GM12878 (cell line): Measurements from ENCODE around the gene DHRS7C. TPM values are rescaled to one million over a fixed set of nuclear protein-coding genes. Genes with fewer than 3 reads are reported as not detected.

Source experiments
- ATAC-seq: fragments of 200-7000 bp; cut with Tn5 transposase; 3 replicates; pipeline ENCODE4 v1.9.1; 2020; ENCODE audit warnings: mild to moderate bottlenecking, moderate library complexity
- BruUV-seq: library from RNA; stranded (reverse); fragments of 400-500 nt; replicated peaks from 2 replicates; lab custom pipeline; 2021; lab: Mats Ljungman, UMichigan
- CTCF ChIA-PET: fragments of 300-600 bp; sonication (Branson Sonifier 250); formaldehyde crosslinking; extraction: SDS; loops from one replicate; lab custom pipeline; 2021; ENCODE audit warnings: inconsistent platforms; lab: Yijun Ruan, JAX
- POLR2A ChIA-PET: fragments of 350-600 bp; formaldehyde crosslinking; extraction: SDS; loops from one replicate; lab custom pipeline; 2021; ENCODE audit warnings: inconsistent platforms; lab: Charles Lee
- RAD21 ChIA-PET: fragments of 300-600 bp; sonication (Branson Sonifier 250); formaldehyde crosslinking; loops from one replicate; lab custom pipeline; 2023; ENCODE audit warnings: antibody characterized with exemption; ENCODE audit not compliant: unreplicated experiment; lab: Charles Lee
- SMC1A ChIA-PET: fragments of 300-600 bp; sonication (Branson Sonifier 250); formaldehyde crosslinking; loops from one replicate; lab custom pipeline; 2023; ENCODE audit not compliant: unreplicated experiment, uncharacterized antibody; lab: Charles Lee
- DNase-seq: peaks from one replicate; pipeline ENCODE4 v3.0.0-alpha.2; 2011; ENCODE audit warnings: low read depth, low spot score
- FAIRE-seq: peaks from 3 replicates; lab custom pipeline; 2011; peaks lifted over from hg19 to GRCh38; lab: Jason Lieb, UNC
- H2AFZ ChIP-seq: 2 replicates; pipeline ENCODE4 v1.6.0; 2011; ENCODE audit warnings: low read depth, low read length, control low read depth; ENCODE audit not compliant: control insufficient read depth
- H3K27ac ChIP-seq: 2 replicates; pipeline ENCODE4 v1.5.1; 2011; ENCODE audit warnings: control low read depth; ENCODE audit not compliant: control insufficient read depth, insufficient read depth
- H3K27me3 ChIP-seq, 2 experiments: replicated peaks in 1 of 2; 2 replicates each; pipeline versions ENCODE4 v1.6.0 to v1.6.1; 2011; ENCODE audit warnings: low read length in 1 of 2; ENCODE audit not compliant: control insufficient read depth in 2 of 2, insufficient read depth in 2 of 2
- H3K36me3 ChIP-seq, 2 experiments: 2 replicates each; pipeline ENCODE4 v1.5.1; 2011; ENCODE audit warnings: low read length in 1 of 2; ENCODE audit not compliant: control insufficient read depth in 2 of 2, insufficient read depth in 2 of 2
- H3K4me1 ChIP-seq: 2 replicates; pipeline ENCODE4 v1.6.1; 2011; ENCODE audit warnings: mild to moderate bottlenecking, low read length, moderate library complexity, mixed read lengths; ENCODE audit not compliant: control insufficient read depth, insufficient read depth
- H3K4me2 ChIP-seq: 2 replicates; pipeline ENCODE4 v1.6.0; 2011; ENCODE audit warnings: control low read depth; ENCODE audit not compliant: control insufficient read depth, insufficient read depth
- H3K4me3 ChIP-seq: fragments of 200-600 bp; sonication (generic); 2 replicates; pipeline ENCODE4 v1.5.1; 2016
- H3K79me2 ChIP-seq: 2 replicates; pipeline ENCODE4 v1.6.0; 2011; ENCODE audit warnings: low read length; ENCODE audit not compliant: control insufficient read depth, insufficient read depth
- H3K9ac ChIP-seq: 2 replicates; pipeline ENCODE4 v1.8.0; 2011; ENCODE audit warnings: low read length, control low read depth, mixed read lengths; ENCODE audit not compliant: control insufficient read depth, insufficient read depth
- H3K9me3 ChIP-seq: replicated peaks from 3 replicates; pipeline ENCODE4 v1.5.1; 2011; ENCODE audit warnings: mild to moderate bottlenecking, low read length; ENCODE audit not compliant: control insufficient read depth, insufficient read depth
- H4K20me1 ChIP-seq: 2 replicates; pipeline ENCODE4 v1.6.0; 2011; ENCODE audit not compliant: control insufficient read depth, insufficient read depth
- BHLHE40 ChIP-seq, 2 experiments: fragments of 450-650 bp in 1 of 2; IDR thresholded peaks; 2 replicates each; pipeline ENCODE4 v1.6.1; 2011 to 2017; ENCODE audit warnings: low read depth in 2 of 2, borderline replicate concordance in 1 of 2, improper control_type of control experiment in 1 of 2, low read length in 1 of 2, mild to moderate bottlenecking in 1 of 2
- CBFB ChIP-seq: IDR thresholded peaks from 2 replicates; pipeline ENCODE4 v1.6.1; 2016; ENCODE audit warnings: antibody characterized with exemption, low read depth
- CBX3 ChIP-seq: fragments of 200-600 bp; sonication (generic); IDR thresholded peaks from 2 replicates; pipeline ENCODE4 v1.6.1; 2016; ENCODE audit warnings: low read depth, borderline replicate concordance
- CHD4 ChIP-seq: fragments of 200-600 bp; sonication (generic); IDR thresholded peaks from 2 replicates; pipeline ENCODE4 v1.6.1; 2016; ENCODE audit warnings: mild to moderate bottlenecking
- CREB1 ChIP-seq: IDR thresholded peaks from 2 replicates; pipeline ENCODE4 v1.6.1; 2012; ENCODE audit warnings: low read depth, mild to moderate bottlenecking, inconsistent platforms
- EGR1 ChIP-seq, 2 experiments: IDR thresholded peaks; 1 replicate in 1 of 2; 2 replicates in 1 of 2; pipeline ENCODE4 v1.6.1; 2011 to 2012; ENCODE audit warnings: low read depth in 2 of 2, low read length in 2 of 2, borderline replicate concordance in 1 of 2, mild to moderate bottlenecking in 1 of 2, moderate library complexity in 1 of 2
- EP300 ChIP-seq, 2 experiments: fragments of 150-350 bp in 1 of 2; IDR thresholded peaks; 2 replicates each; pipeline ENCODE4 v1.6.1; 2011 to 2012; ENCODE audit warnings: low read depth in 2 of 2, low read length in 2 of 2, borderline replicate concordance in 1 of 2, improper control_type of control experiment in 1 of 2, inconsistent platforms in 1 of 2; ENCODE audit not compliant: control insufficient read depth in 1 of 2
- EZH2 ChIP-seq: IDR thresholded peaks from 2 replicates; pipeline ENCODE4 v1.6.1; 2012; ENCODE audit warnings: low read depth, mild to moderate bottlenecking, control low read depth, inconsistent platforms, low read length, borderline replicate concordance; ENCODE audit not compliant: control insufficient read depth
- FOS ChIP-seq: IDR thresholded peaks from 3 replicates; pipeline ENCODE4 v1.6.1; 2011; ENCODE audit warnings: borderline replicate concordance; ENCODE audit not compliant: insufficient read length; ENCODE audit errors: extremely low read depth
- MEF2A ChIP-seq: IDR thresholded peaks from 2 replicates; pipeline ENCODE4 v1.6.1; 2011; ENCODE audit warnings: low read depth, mild to moderate bottlenecking, low read length, moderate library complexity; ENCODE audit not compliant: insufficient read depth
- MTA2 ChIP-seq: fragments of 450-650 bp; IDR thresholded peaks from 2 replicates; pipeline ENCODE4 v1.6.1; 2016; ENCODE audit warnings: low read depth, mild to moderate bottlenecking, moderate library complexity
- MYC ChIP-seq: IDR thresholded peaks from 2 replicates; pipeline ENCODE4 v1.6.1; 2011; ENCODE audit warnings: mild to moderate bottlenecking, low read length, moderate library complexity, inconsistent platforms; ENCODE audit not compliant: insufficient read depth, insufficient replicate concordance, insufficient read length, severe bottlenecking
- NFXL1 ChIP-seq: fragments of 450-650 bp; IDR thresholded peaks from 2 replicates; pipeline ENCODE4 v1.6.1; 2017; ENCODE audit warnings: antibody characterized with exemption, mild to moderate bottlenecking, borderline replicate concordance
- NR2C1 ChIP-seq: fragments of 450-650 bp; IDR thresholded peaks from 2 replicates; pipeline ENCODE4 v1.6.1; 2017; ENCODE audit warnings: antibody characterized with exemption, mild to moderate bottlenecking, moderate library complexity
- NR2C2 ChIP-seq: IDR thresholded peaks from 2 replicates; pipeline ENCODE4 v1.6.1; 2011; ENCODE audit warnings: borderline replicate concordance, low read depth; ENCODE audit not compliant: control insufficient read depth, insufficient read length
- PKNOX1 ChIP-seq: fragments of 450-650 bp; IDR thresholded peaks from 2 replicates; pipeline ENCODE4 v1.6.1; 2016; ENCODE audit warnings: mild to moderate bottlenecking
- POLR2A ChIP-seq: IDR thresholded peaks from 2 replicates; pipeline ENCODE4 v1.6.1; 2011; ENCODE audit warnings: low read depth, mild to moderate bottlenecking, low read length
- RBBP5 ChIP-seq: fragments of 200-600 bp; sonication (generic); conservative IDR thresholded peaks from 2 replicates; pipeline ENCODE4 v1.6.1; 2016
- TCF7 ChIP-seq: IDR thresholded peaks from 2 replicates; pipeline ENCODE4 v1.6.1; 2014; ENCODE audit warnings: antibody characterized with exemption, borderline replicate concordance
- WGBS: methylation state at CpG from one replicate; pipeline ENCODE4 v1.1.6; 2016; ENCODE audit warnings: low lambda C conversion rate; ENCODE audit not compliant: insufficient replicate concordance, insufficient coverage; ENCODE audit errors: missing lambda C conversion rate; 5-methylcytosine and 5-hydroxymethylcytosine counted together
- in situ Hi-C: fragments of 300-500 bp; cut with MboI; formaldehyde crosslinking; loops from 9 replicates; pipeline ENCODE4 v1.14.3; 2018; ENCODE audit warnings: mixed read lengths
- intact Hi-C: fragments of 100-400 bp; cut with micrococcal nuclease; formaldehyde crosslinking; loops from one replicate; pipeline ENCODE4 v1.14.2; 2022; ENCODE audit not compliant: unreplicated experiment
- polyA plus RNA-seq, 11 experiments: library from polyadenylated mRNA; depleted of rRNA in 4 of 11; unstranded in 6 of 11; stranded (reverse) in 5 of 11; fragments of >200 nt; fragmentation: Nextera tagmentation in 4 of 11; fragmentation: Illumina TruSeq in 1 of 11; extraction: Ambion mirVana in 4 of 11; extraction: Trizol in 1 of 11; gene quantifications; 1 replicate in 1 of 11; 2 replicates in 10 of 11; pipeline versions ENCODE4 v1.2.1 to v1.2.3, GENCODE V29; 2011 to 2016; ENCODE audit warnings: inconsistent platforms in 2 of 11, missing spikeins in 2 of 11, low read depth in 1 of 11
- total RNA-seq, 4 experiments: library from RNA; depleted of rRNA in 3 of 4; stranded (reverse); fragments of >200 nt in 3 of 4; fragmentation: Illumina TruSeq in 1 of 4; extraction: Trizol in 1 of 4; gene quantifications; 2 replicates each; pipeline versions ENCODE4 v1.2.1 to v1.2.3, GENCODE V29; 2013 to 2021
- TF ChIP-seq, protein P1 (sequence below): fragments of 150-350 bp; IDR thresholded peaks from 2 replicates; pipeline ENCODE4 v1.6.1; 2014; ENCODE audit warnings: mild to moderate bottlenecking, low read depth, low read length
- TF ChIP-seq, protein P2 (sequence below), 3 experiments: IDR thresholded peaks in 2 of 3; conservative IDR thresholded peaks in 1 of 3; 2 replicates each; pipeline ENCODE4 v1.5.1; 2011; ENCODE audit warnings: low read depth in 3 of 3, low read length in 3 of 3, mild to moderate bottlenecking in 3 of 3, control low read depth in 2 of 3, moderate library complexity in 2 of 3, inconsistent platforms in 1 of 3, mixed read lengths in 1 of 3; ENCODE audit not compliant: control insufficient read depth in 2 of 3, insufficient read depth in 1 of 3; ENCODE audit errors: extremely low read depth in 1 of 3

Gene DHRS7C
- total and polyA plus RNA-seq, 10 of the 15 experiments (the other 5 are each of a cell fraction or from before 2014, with no cell fraction given) = not detected

DNA sequence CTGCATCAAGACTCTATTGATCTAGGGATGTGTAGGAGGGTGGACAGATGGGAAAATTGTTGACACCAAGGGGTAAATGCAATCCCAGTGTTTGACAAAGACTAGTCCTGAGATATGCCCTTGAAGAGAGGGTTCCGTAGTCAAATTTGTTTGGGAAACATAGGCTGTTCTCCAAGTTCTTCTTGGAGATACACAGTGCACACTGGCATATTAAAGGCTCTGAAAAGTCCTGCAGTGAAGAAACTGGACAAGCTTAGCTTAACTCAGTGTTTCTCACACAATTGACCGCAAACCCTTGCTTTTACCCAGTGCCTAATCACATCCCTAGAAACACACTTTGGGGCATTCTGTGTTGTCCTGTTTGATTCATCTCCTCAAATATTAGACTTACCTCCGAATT is 10.8 kb downstream of the DHRS7C start (continued):
- TF ChIP-seq FOS = no peak
- no peak for TF ChIP-seq MTA2
- no peak for TF ChIP-seq RBBP5
- TF ChIP-seq, protein P1, sequence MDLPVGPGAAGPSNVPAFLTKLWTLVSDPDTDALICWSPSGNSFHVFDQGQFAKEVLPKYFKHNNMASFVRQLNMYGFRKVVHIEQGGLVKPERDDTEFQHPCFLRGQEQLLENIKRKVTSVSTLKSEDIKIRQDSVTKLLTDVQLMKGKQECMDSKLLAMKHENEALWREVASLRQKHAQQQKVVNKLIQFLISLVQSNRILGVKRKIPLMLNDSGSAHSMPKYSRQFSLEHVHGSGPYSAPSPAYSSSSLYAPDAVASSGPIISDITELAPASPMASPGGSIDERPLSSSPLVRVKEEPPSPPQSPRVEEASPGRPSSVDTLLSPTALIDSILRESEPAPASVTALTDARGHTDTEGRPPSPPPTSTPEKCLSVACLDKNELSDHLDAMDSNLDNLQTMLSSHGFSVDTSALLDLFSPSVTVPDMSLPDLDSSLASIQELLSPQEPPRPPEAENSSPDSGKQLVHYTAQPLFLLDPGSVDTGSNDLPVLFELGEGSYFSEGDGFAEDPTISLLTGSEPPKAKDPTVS = no peak
- no peak for TF ChIP-seq POLR2A
- no peak for TF ChIP-seq NR2C2
- TF ChIP-seq NFXL1 = no peak
- no peak for TF ChIP-seq EP300 (IDR thresholded peaks at IDR 0.05; ENCODE audit: borderline replicate concordance in 1 of 2, control insufficient read depth in 1 of 2, low read depth in 2 of 2, low read length in 2 of 2)

GRCh38 chr17:9776911-9777310 is 14.5 kb downstream of the DHRS7C start:
- intact Hi-C loops (no loop called here), in situ Hi-C loops (no loop called here)
- no peak overlapping the region for H2AFZ ChIP-seq
- ChIA-PET RAD21 (no interaction called here), CTCF (no interaction called here), SMC1A (no interaction called here), POLR2A (no interaction called here)
- no peak overlapping the region for H3K27ac ChIP-seq
- DNase-seq (no peak), FAIRE-seq (no peak), ATAC-seq (no peak)
- H3K27me3 ChIP-seq = no peaks in the 10 kb centered on the region
- H3K4me2 ChIP-seq = no peak overlapping the region
- no TSS peak for BruUV-seq
- no peaks in the 10 kb centered on the region for H3K4me1 ChIP-seq
- no peaks in the 10 kb centered on the region for H3K9me3 ChIP-seq
- no peaks in the 10 kb centered on the region for H4K20me1 ChIP-seq
- no peak for TF ChIP-seq NR2C2
- no peak for TF ChIP-seq EGR1 (IDR thresholded peaks at IDR 0.05; ENCODE audit: borderline replicate concordance in 1 of 2, low read depth in 2 of 2, low read length in 2 of 2)
- TF ChIP-seq BHLHE40 (IDR thresholded peaks at IDR 0.05; ENCODE audit: borderline replicate concordance in 1 of 2, low read depth in 2 of 2, low read length in 1 of 2) = no peak
- no peak for TF ChIP-seq MEF2A
- TF ChIP-seq MYC = no peak
- TF ChIP-seq EZH2 = no peak
- TF ChIP-seq, protein P2, sequence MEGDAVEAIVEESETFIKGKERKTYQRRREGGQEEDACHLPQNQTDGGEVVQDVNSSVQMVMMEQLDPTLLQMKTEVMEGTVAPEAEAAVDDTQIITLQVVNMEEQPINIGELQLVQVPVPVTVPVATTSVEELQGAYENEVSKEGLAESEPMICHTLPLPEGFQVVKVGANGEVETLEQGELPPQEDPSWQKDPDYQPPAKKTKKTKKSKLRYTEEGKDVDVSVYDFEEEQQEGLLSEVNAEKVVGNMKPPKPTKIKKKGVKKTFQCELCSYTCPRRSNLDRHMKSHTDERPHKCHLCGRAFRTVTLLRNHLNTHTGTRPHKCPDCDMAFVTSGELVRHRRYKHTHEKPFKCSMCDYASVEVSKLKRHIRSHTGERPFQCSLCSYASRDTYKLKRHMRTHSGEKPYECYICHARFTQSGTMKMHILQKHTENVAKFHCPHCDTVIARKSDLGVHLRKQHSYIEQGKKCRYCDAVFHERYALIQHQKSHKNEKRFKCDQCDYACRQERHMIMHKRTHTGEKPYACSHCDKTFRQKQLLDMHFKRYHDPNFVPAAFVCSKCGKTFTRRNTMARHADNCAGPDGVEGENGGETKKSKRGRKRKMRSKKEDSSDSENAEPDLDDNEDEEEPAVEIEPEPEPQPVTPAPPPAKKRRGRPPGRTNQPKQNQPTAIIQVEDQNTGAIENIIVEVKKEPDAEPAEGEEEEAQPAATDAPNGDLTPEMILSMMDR (IDR thresholded peaks at IDR 0.05 in 2 of 3, conservative IDR thresholded peaks at IDR 0.05 in 1 of 3; ENCODE audit: control insufficient read depth in 2 of 3, extremely low read depth in 1 of 3, insufficient read depth in 1 of 3, low read depth in 3 of 3, low read length in 3 of 3) = no peak
- no peak for TF ChIP-seq CREB1
- no peak for TF ChIP-seq CBFB
- TF ChIP-seq TCF7 = no peak
- TF ChIP-seq CHD4 = no peak
- TF ChIP-seq NR2C1 = no peak
- no peak for TF ChIP-seq PKNOX1
- TF ChIP-seq CBX3 = no peak
- H3K36me3 ChIP-seq = no peaks in the 10 kb centered on the region
- no peak overlapping the region for H3K4me3 ChIP-seq
- 29% methylated on average over 9 of the region's 9 CpGs for WGBS
- H3K9ac ChIP-seq = no peak overlapping the region
- H3K79me2 ChIP-seq = no peaks in the 10 kb centered on the region
